Vagina (tissue), 2 donors: ENCODE data around the gene ENTPD7. TPM values are rescaled to one million over a fixed set of nuclear protein-coding genes. Genes with fewer than 3 reads are reported as not detected.

ENCODE experiments used
- DNase-seq, 2 donors: peaks; one replicate each; pipeline ENCODE4 v3.0.0-alpha.2; 2017; ENCODE audit errors: extremely low spot score in 2 of 2
- H3K27ac ChIP-seq: fragments of 200-600 bp; sonication (generic); one replicate; pipeline ENCODE4 v1.5.1; 2019
- H3K27me3 ChIP-seq: fragments of 200-600 bp; sonication (generic); one replicate; pipeline ENCODE4 v1.5.1; 2019
- H3K36me3 ChIP-seq, 2 donors: fragments of 200-600 bp; sonication (generic); one replicate each; pipeline ENCODE4 v1.5.1; 2017 to 2019
- H3K4me1 ChIP-seq: fragments of 200-600 bp; sonication (generic); one replicate; pipeline ENCODE4 v1.5.1; 2019
- H3K4me3 ChIP-seq, 2 donors: fragments of 200-600 bp; sonication (generic); 1 replicate in 1 of 2; 2 replicates in 1 of 2; pipeline ENCODE4 v1.5.1; 2016 to 2019
- H3K9me3 ChIP-seq: fragments of 200-600 bp; sonication (generic); one replicate; pipeline ENCODE4 v1.5.1; 2019
- CTCF ChIP-seq, 3 experiments: fragments of 450-650 bp in 2 of 3; fragments of 200-600 bp in 1 of 3; sonication (generic) in 1 of 3; IDR thresholded peaks; one replicate each; pipeline ENCODE4 v1.5.1; 2017 to 2019; ENCODE audit warnings: antibody characterized with exemption in 3 of 3, mild to moderate bottlenecking in 2 of 3, moderate library complexity in 2 of 3
- POLR2A ChIP-seq, 2 donors: fragments of 450-650 bp; IDR thresholded peaks; one replicate each; pipeline ENCODE4 v1.6.1; 2017; ENCODE audit warnings: antibody characterized with exemption in 2 of 2, mild to moderate bottlenecking in 2 of 2, moderate library complexity in 2 of 2
- POLR2AphosphoS5 ChIP-seq, 2 donors: sonication (generic); formaldehyde crosslinking; IDR thresholded peaks; one replicate each; pipeline ENCODE4 v1.9.0; 2017; ENCODE audit warnings: antibody characterized with exemption in 2 of 2, mild to moderate bottlenecking in 2 of 2, low read depth in 1 of 2; ENCODE audit not compliant: insufficient read depth in 1 of 2
- intact Hi-C: fragments of 100-400 bp; cut with DNase I; formaldehyde crosslinking; loops from one replicate; pipeline ENCODE4 v1.15.1; 2023
- total RNA-seq: library from RNA; depleted of rRNA; stranded (reverse); fragments of >200 nt; gene quantifications from one replicate; pipeline ENCODE4 v1.2.3, GENCODE V29; 2016

Gene ENTPD7
- total RNA-seq, 1 donor from 2014 or later: 6.6 TPM

- H3K27me3 ChIP-seq: no peaks in the 10 kb centered on the region
- H3K4me1 ChIP-seq: no peaks in the 10 kb centered on the region
- no peaks in the 10 kb centered on the region for H3K36me3 ChIP-seq
- no peak for DNase-seq
- H3K9me3 ChIP-seq: no peaks in the 10 kb centered on the region
- H3K4me3 ChIP-seq: no peak overlapping the region
- TF ChIP-seq CTCF (IDR thresholded peaks at IDR 0.05): no peak
- TF ChIP-seq POLR2A (IDR thresholded peaks at IDR 0.05): no peak
- no peak for TF ChIP-seq POLR2AphosphoS5 (IDR thresholded peaks at IDR 0.05; ENCODE audit: insufficient read depth in 1 of 2, low read depth in 1 of 2)
- intact Hi-C loops: no loop called here
- H3K27ac ChIP-seq: no peak overlapping the region
Observed at GRCh38 chr10:99629625-99629978, 29.7 kb upstream of the ENTPD7 start.

GRCh38 chr10:99630433-99630832 is 28.9 kb upstream of the ENTPD7 start:
- H3K36me3 ChIP-seq: no peaks in the 10 kb centered on the region
- TF ChIP-seq POLR2A (IDR thresholded peaks at IDR 0.05): no peak
- TF ChIP-seq CTCF (IDR thresholded peaks at IDR 0.05): peak in 1 of 3 experiments; percentile 7
- H3K27ac ChIP-seq: no peak overlapping the region
- no peaks in the 10 kb centered on the region for H3K4me1 ChIP-seq
- no peak overlapping the region for H3K4me3 ChIP-seq
- no peak for DNase-seq
- intact Hi-C loops: no loop called here
- no peaks in the 10 kb centered on the region for H3K9me3 ChIP-seq
- no peaks in the 10 kb centered on the region for H3K27me3 ChIP-seq

GRCh38 chr10:99630991-99631390 is 28.3 kb upstream of the ENTPD7 start:
- intact Hi-C loops: no loop called here
- H3K4me1 ChIP-seq: no peaks in the 10 kb centered on the region

GRCh38 chr10:99631496-99631895 is 27.8 kb upstream of the ENTPD7 start:
- H3K9me3 ChIP-seq: no peaks in the 10 kb centered on the region
- no peaks in the 10 kb centered on the region for H3K27me3 ChIP-seq
- no peak overlapping the region for H3K27ac ChIP-seq
- no peaks in the 10 kb centered on the region for H3K36me3 ChIP-seq
- no peak overlapping the region for H3K4me3 ChIP-seq
- intact Hi-C loops: no loop called here
- TF ChIP-seq POLR2AphosphoS5 (IDR thresholded peaks at IDR 0.05; ENCODE audit: insufficient read depth in 1 of 2, low read depth in 1 of 2): no peak
- TF ChIP-seq POLR2A (IDR thresholded peaks at IDR 0.05): no peak
- TF ChIP-seq CTCF (IDR thresholded peaks at IDR 0.05): no peak
- H3K4me1 ChIP-seq: no peaks in the 10 kb centered on the region
- no peak for DNase-seq

More at GRCh38 chr10:99630991-99631390, 28.3 kb upstream of the ENTPD7 start:
- TF ChIP-seq CTCF (IDR thresholded peaks at IDR 0.05) (no peak), POLR2AphosphoS5 (IDR thresholded peaks at IDR 0.05; ENCODE audit: insufficient read depth in 1 of 2, low read depth in 1 of 2) (no peak), POLR2A (IDR thresholded peaks at IDR 0.05) (no peak)
- no peak overlapping the region for H3K27ac ChIP-seq
- DNase-seq: no peak
- H3K4me3 ChIP-seq: no peak overlapping the region
- no peaks in the 10 kb centered on the region for H3K36me3 ChIP-seq
- no peaks in the 10 kb centered on the region for H3K27me3 ChIP-seq
- no peaks in the 10 kb centered on the region for H3K9me3 ChIP-seq

GRCh38 chr10:99633832-99634231 is 25.5 kb upstream of the ENTPD7 start:
- intact Hi-C loops: no loop called here
- H3K4me3 ChIP-seq: no peak overlapping the region
- no peak for TF ChIP-seq CTCF (IDR thresholded peaks at IDR 0.05)
- no peak for TF ChIP-seq POLR2AphosphoS5 (IDR thresholded peaks at IDR 0.05; ENCODE audit: insufficient read depth in 1 of 2, low read depth in 1 of 2)
- TF ChIP-seq POLR2A (IDR thresholded peaks at IDR 0.05): no peak

More at GRCh38 chr10:99633832-99634231, 25.5 kb upstream of the ENTPD7 start:
- no peak for DNase-seq
- no peaks in the 10 kb centered on the region for H3K27me3 ChIP-seq
- no peak overlapping the region for H3K27ac ChIP-seq
- H3K9me3 ChIP-seq: no peaks in the 10 kb centered on the region
- no peaks in the 10 kb centered on the region for H3K36me3 ChIP-seq
- H3K4me1 ChIP-seq: no peaks in the 10 kb centered on the region
